Measurements from ENCODE around the gene CACHD1. TPM values are rescaled to one million over a fixed set of nuclear protein-coding genes. Genes with fewer than 3 reads are reported as not detected.

Gene CACHD1
- total RNA-seq, 1 donor from 2014 or later = 7.3 TPM

DNA sequence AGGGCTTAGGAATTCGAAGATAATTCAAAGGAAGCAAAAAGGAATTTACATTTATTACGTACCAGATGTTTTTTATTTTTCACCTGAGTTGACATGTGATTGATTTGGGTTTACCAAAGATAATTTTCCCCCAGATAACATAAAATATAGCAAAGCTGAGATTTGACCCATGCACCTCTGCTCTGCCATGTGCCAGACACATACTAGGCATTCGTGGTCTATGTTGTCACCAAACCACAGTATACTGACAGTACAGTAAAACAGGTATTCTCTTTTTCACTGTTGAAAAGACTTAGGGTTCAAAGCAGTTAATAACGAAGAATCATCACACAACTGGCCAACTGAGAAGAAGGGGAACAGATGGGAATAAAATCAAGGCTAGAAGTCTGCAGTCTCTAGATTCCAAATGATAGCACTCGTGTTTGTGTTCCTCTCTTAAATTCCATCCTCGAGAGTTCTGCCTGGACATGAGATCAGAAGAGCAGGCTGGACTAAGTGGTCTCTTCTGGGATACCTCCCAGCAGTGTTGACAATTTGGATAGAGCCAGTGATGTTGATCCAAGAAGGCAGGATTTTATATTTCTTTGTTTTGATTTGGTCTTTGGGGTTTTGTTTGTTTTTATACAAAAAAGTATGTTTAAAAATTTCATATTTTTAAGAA is 189.7 kb downstream of the CACHD1 start:
- no peak for DNase-seq

GRCh38 chr1:64663668-64664067 is 193.7 kb downstream of the CACHD1 start:
- peak; percentile 15 for DNase-seq

GRCh38 chr1:64664299-64664698 is 194.4 kb downstream of the CACHD1 start:
- DNase-seq = no peak

GRCh38 chr1:64669098-64669675 is 199.3 kb downstream of the CACHD1 start:
- DNase-seq = no peak

DNA sequence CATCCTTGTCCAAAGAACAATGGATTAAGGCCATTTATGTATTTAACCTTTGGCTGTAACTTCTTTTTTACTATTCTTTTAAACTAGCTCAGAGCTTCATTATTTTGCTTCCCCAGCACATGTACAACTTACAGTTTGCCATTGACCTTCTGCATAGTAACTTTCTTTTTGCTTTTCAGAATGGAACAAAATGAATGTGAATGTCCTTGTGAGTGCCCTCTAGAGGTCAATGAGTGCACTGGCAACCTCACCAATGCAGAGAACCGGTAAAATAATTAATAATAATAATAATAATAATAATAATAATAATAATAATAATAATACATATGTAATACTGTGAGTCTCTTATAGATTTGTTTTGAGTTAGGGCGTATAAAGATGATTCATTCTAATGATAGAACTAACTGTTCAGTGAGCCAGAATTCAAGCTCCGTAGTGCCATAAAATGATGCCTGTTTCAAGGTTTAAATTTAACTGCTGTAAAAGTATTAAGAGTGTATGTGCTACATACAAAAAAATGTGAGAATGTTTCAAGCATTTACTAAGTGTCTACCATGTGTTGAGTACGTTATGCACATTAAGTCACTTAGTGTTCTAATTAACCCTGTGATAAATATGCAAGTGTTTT is 205.9 kb downstream of the CACHD1 start:
- peak; percentile 54 for DNase-seq

DNA sequence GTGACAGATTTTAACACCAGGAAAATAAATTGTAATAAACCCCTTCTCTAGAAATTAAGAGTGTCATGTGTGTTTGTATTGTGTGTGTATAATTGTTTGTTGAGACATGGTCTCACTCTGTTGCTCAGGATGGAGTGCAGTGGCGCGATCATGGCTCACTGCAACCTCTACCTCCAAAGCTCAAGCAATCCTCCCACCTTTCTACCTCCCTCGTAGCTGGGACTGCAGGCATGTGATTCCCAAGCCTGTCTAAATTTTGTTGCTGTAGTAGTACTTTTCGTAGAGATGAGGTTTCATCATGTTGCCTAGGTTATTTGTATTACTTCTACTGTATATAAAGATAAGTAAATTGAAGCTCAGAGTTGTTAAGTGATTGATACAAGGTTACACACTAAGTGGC is 206.5 kb downstream of the CACHD1 start:
- DNase-seq = no peak

DNA sequence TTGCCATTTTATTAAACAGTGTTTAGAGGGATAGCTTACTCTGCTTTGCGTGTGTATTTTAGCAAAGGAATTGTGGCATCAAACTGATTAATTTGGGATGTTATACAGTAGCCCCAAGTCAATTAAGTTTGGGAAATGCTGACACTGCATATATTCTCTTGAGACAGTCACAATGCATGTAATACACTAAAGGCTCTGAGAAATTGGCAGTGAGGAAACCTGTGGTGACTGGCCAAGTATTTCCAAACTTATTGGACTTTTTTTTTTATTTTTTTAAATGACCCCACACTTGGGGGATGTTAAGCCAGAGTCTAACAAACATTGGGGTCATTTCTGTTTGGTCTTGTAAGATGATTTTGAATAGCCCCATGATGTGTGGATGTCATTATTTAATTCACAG is 207.6 kb downstream of the CACHD1 start:
- DNase-seq = no peak

DNA sequence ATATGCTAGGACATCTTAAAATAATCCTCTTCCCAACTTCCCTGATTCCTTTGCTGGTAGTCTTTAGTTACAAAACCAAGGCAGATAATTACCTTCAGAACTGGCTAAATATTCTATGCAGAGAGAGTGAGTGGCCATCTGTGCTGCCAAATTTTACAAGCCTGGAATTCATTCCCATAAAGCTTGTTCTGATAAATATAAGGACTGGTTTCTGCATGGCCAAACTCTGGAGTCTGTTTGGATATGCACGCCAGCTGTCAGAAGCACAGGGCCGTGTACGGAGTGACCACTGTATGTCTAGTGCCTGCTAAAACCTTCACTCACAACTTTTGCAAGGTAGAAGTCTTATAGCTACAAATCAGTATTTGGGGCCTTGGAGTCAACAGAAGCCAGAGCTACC is 208.4 kb downstream of the CACHD1 start:
- DNase-seq = no peak

DNA sequence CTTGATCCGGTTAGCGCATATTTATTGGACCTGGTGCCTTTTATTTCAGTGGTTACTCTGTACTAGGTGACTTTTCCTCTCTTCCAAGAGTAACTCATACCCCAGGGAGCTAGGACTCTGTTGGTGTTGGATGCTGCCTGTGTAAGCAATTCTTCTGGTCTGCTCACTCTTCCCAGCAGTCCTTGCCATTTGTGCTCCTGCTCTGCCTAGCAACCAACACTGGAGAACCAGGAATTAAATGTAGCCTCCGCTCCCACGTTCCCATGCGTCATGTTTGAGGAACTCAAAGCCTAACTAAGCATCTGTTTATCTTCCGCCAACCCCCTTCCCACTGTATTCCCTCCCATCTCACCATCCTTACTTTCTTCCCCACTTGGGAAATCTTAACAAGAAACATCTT is 209.2 kb downstream of the CACHD1 start:
- no peak for DNase-seq

DNA sequence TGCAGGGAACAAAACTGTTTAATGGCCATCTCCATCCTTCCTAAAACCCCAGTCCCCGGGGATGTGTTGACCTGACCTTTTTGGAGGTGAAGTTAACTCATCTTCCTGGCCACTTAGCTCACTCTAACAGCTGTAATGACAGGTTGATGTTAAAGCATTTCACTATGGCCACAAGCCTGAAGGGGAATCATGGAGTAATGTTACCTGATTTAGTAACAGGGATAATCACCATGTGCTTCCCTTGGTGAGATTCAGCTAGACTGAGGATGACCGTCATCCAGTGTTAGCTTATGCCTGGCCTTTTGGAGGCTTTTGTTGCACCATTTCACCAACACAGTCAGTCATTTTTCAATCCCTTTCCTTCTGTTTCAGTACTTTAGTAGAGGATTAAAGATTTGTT is 210.7 kb downstream of the CACHD1 start:
- DNase-seq = no peak

GRCh38 chr1:64681043-64681442 is 211.1 kb downstream of the CACHD1 start:
- DNase-seq = no peak

GRCh38 chr1:64683419-64683818 is 213.5 kb downstream of the CACHD1 start:
- no peak for DNase-seq

- DNase-seq = no peak
Measured at GRCh38 chr1:64685217-64685616, 215.3 kb downstream of the CACHD1 start.

DNA sequence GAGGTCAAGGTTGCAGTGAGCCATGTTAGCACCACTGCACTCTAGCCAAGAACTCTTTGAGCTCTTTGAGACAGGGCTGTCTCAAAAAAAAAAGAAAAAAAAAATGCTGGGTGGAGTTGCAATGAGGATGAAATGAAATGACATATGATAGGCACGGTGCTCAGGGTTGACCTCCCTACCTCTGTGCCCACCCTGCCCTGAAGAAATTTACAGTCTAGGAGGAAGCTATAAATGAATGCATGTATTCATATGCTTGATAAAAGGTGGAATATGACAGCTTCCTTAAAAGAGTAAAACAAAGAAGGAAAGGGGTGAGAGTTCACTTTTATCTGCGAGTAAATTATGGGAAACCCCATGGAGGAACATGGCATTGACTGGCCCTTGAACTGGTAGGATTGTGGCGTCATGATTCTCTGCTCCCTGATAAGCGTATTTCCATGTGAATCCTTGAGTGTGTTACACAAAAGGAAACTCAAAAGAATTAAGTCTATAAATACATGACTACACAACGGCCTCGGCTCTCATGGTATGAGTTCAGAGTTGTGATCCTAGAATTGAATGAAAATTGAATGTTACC is 215.9 kb downstream of the CACHD1 start:
- no peak for DNase-seq

DNA sequence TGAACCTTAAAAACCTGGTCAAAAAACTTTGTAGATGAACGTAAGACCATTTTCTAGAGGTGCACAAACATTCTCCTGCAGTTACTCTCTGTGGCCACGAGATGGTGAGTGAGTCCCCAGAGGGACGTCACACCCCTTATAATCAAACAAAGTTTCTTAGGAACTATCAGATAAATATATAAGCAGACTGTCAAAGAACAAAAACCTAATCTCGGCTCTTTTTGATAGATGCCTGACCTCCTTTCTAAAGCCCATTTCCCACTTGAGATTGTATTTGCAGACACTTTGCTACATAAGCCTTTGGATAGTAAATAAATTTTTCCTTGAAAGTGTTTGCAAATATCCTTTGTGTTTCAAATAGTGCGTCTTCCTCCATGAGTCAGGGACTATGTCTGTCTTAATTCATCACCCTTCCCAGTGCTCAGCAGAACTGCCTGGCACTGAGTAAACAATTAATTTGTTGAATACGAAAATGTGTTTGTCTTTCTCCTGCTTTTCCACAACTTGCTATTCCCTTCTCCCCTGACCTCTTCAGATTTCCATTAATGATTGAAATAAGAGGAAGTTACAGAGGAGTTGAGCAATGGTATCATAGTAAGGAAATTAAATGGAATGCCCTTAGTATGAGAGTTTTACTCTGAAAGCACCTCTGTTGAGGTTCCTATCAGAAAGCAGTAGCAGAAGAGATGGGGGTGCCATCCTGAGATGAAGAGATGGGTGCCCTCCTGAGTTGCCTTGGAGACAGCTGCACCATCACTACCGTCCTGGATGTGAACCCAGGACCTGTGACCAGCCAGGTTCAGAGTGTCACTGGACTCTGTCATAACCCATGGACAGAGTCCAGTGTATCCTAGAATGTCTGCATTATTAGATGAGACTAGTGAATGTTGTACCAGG is 217.1 kb downstream of the CACHD1 start:
- peak; percentile 87 for DNase-seq

- peak; percentile 80 for DNase-seq
Measured at GRCh38 chr1:64687725-64688327, 217.9 kb downstream of the CACHD1 start.

- peak; percentile 76 for DNase-seq
Measured at GRCh38 chr1:64691626-64692025, 221.7 kb downstream of the CACHD1 start.

- no peak for DNase-seq
Measured at GRCh38 chr1:64692911-64693310, 223.0 kb downstream of the CACHD1 start.

GRCh38 chr1:64693406-64693805 is 223.5 kb downstream of the CACHD1 start:
- no peak for DNase-seq

- no peak for DNase-seq
Measured at GRCh38 chr1:64696879-64697278, 226.9 kb downstream of the CACHD1 start.

GRCh38 chr1:64699327-64699726 is 229.4 kb downstream of the CACHD1 start:
- DNase-seq = no peak

GRCh38 chr1:64701071-64701470 is 231.1 kb downstream of the CACHD1 start:
- no peak for DNase-seq

Data from dermis blood vessel endothelial cell (primary cell).